HG03045 (cell line): Measurements from ENCODE around the gene ACAD9.
"Not testable (repeated sequence)": the region's sequence is repeated elsewhere in the genome, so short reads cannot be mapped to it uniquely, and the experiment has no call there.

Source experiments
- ATAC-seq: cut with Tn5 transposase; IDR thresholded peaks from one replicate; pipeline ENCODE4 v1.9.1; 2021; ENCODE audit warnings: mild to moderate bottlenecking, moderate library complexity; ENCODE audit not compliant: unreplicated experiment

The ACAD9 gene

DNA sequence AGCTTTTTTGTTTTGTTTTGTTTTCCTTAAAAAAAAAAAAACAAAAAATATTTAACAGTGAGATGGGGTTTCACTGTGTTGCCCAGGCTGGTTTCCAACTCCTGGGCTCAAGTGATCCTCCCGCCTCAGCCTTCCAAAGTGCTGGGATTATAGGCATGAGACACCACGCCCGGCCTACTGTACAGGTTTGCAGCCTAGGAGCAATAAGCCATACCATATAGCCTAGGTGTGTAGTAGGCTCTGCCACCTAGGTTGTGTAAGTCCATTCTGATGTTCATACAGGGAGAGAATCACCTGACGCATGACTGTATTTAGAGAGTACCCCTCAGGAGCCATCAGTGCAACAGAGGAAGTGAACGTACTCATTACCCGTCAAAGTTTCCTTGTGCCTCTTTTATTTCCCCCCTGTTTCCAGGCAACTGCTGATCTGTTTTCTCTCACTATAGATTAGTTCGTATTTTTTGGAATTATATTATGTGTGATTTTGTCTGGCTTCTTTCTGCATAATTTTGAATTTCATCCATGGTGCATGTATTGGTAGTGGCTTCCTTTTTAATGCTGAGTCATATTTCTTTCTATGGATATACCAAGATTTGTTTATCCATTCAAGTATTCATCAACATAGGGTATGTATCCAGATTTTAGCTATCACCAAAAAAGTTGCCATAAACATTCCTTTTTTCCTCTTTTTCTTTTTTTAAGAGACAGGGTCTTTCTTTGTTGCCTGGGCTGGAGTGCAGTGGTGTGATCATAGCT lies 9.9 kb downstream of the ACAD9 start:
- ATAC-seq = no peak

DNA sequence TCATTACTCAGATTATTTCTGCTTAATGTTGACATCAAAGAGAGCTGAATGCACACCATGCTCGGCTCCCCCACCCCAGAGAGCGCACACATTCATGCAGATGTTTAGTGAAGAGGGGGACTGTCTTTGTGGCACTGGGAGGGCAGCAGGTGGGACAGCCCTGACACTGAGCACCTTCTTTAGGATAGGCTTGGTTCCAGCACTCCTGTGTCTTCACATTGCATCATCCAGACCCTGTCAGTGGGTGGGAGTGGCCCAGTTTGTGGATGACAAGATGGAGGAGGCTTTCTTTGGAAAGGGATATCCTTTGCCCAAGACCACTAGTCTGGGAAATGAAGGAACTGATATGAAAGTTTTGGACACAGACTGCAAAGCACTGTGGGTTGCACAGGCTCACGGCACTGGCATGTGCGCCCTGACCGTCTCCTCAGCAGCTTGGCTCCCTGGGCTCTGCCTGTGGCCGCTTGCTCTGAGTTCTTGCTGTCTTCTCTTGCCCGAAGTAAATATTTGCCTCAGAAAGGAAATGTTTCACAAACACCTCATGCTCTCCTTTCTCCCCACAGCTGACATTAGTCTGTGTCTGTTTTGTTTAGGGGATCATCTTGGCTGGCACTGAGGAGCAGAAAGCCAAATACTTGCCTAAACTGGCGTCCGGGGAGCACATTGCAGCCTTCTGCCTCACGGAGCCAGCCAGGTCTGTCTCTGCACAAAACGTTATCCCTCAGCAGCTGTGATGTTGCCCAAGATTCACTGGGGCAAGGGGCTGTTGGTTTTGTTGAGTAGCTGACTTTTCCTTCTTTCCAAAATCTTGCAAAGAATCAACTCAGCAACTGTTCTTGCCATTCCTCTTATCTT lies 16.6 kb downstream of the ACAD9 start:
- no peak for ATAC-seq

DNA sequence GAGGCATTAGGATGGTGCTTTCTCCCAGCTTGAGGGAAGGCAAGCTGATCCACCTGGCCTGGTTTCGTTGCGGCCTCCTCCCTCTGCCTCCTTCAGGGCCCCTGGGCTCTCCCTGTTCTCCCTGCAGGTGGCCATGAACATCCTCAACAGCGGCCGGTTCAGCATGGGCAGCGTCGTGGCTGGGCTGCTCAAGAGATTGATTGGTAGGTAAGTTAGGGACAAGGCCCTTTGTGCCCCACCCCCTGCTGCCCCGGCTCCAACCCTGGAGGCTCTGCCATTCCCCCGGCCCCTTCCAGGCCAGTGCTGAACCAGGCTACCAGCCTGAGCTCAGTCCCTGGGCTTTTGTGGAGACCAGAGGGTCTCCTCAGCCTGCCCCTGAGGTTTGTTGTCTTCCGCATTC lies 23.0 kb downstream of the ACAD9 start:
- no peak for ATAC-seq

DNA sequence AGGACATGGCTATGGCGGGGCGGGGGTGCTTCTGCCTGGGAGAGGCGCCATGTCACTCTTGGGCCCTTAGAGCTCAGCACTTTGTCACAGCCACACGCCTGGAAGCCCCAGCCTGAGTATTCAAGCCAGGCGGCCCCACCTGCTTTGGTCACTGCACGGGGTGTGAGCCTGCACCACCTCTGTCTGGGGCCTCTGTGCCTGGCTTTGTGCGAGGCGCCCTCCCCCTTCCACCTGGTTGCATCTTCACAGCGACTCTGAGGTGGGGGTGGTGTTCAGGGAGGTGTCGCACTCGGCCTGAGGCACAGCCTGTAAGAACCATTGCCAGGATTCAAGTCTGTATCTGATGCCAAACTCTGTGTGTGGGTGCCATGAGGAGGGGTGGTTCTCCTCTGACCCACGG lies 24.1 kb downstream of the ACAD9 start:
- ATAC-seq = no peak

DNA sequence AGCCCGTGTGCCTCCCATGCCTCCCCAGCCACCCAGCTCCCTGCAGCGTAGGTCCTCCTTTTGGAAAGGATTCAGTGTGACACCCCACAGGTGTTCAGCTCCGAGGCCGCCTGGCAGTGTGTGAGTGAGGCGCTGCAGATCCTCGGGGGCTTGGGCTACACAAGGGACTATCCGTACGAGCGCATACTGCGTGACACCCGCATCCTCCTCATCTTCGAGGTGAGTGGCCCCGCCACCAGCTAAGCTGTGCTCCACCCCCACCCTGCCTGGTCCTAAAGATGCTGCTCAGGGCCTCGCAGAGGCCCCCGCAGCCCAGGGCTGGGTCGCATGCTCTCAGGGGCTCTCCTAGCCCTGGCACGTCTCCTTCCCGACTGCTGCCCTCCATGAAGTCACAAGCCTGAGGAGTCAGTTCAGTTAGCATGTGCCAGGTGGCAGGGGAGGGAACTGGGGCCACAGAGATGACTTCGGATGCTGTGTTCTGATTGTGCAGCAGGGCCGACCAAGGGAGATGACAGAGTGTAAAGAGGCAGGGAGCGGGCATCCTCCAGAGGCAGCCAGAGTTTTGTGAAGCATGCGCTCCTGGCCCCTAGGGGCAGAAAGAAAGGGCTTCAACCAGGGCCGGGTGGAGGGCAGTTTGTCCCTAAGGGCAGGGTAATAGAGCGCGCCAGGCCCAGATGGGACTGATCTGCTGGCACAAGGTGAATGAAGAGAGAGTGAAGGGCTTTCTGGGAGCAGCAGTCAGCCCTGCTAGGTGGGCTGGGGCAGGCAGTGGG lies 26.8 kb downstream of the ACAD9 start:
- ATAC-seq = no peak

DNA sequence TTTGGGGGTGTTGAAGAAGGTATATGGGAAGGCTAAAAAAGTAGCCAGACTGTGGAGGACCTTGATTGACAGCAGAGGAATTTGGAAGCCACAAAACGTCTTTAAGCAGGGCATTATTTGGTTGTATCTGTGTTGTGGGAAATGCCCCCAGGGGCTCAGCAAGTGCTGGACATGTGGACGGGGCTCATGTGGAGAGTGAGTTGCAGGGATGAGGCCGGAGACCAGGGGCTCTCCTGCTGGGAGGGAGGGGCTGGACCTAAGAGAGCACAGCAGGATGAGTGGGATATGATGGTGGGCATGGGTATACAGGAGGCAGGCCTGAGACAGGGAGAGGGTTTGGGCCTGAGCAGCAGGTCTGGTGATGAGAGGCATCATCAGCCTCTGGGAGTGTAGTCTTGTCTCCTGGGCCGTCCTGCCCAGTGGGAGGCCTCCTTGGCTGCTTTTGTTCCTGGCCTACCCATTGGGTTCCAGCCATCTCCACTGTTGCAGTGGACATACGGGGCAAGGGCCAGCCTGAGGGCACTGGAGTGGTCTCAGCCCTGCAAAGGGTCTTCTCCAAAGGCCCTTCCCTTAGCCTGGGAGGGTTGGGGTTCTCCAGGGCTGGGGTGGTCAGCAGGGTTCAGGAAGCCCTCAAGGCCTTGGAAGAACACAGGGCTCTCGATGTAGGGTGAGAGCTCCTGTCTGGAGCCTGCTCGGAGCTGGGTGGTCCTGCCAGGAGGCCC lies 27.5 kb downstream of the ACAD9 start:
- no peak for ATAC-seq

DNA sequence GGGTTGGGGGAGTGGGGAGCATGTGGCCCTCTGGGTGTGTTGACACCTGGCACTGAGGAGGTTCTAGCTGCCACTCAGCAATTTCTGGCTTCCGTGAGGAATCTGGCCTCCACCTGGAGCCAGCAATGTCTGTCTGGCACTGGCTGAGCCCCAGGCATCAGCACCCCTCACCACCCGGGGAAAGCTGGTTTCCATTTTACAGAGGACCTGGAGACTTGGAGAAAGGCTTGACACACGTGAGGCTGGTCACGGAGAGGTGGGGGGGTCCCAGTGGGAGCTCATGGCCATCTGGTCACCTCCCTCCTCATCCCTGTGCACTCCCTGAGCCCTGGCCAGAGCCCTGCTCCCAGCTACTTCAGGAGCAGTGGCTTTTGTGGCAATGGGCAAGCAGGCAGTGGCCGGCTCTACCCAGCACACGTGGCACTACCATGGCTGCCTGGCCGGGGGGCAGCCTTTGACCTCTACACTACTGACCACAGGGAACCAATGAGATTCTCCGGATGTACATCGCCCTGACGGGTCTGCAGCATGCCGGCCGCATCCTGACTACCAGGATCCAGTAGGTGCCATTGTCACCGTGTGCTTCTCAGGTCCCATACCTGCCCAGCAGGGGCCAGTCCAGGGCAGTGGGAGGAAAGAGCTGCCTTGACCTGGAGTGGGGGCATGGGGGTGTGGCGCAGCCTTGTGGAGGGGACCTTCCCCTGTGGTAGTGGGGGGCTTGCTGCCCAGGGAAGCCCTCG lies 28.5 kb downstream of the ACAD9 start:
- no peak for ATAC-seq

DNA sequence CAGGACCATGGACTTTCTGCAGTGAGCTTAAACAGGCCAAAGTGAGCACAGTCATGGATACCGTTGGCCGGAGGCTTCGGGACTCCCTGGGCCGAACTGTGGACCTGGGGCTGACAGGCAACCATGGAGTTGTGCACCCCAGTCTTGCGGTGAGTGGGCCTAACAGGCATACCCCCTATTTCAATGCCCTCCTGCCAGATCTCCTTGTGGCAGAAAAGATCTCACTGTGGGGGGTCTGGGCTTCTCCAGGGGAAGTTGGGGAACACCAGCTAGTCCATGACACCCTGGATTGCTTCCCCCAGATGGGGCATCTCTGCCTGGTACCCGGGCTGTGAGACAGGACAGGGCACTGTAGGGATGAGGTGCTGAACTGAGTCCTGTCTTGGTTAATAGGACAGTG lies 29.5 kb downstream of the ACAD9 start:
- no peak for ATAC-seq

DNA sequence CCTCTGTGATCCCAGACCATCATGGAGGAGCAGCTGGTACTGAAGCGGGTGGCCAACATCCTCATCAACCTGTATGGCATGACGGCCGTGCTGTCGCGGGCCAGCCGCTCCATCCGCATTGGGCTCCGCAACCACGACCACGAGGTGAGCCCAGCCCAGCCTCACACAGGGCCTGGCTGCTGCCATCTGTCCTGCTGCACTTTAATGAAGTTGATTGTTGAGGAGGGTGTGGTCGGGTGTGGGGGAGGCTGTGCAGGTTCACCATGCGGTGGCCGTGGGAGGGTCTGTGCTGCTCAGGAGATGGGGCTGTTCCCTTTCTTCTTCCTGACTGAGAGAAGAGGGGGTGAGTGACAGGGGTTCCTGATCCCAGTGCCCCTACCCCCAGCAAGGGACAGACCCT lies 30.6 kb downstream of the ACAD9 start:
- ATAC-seq = no peak

DNA sequence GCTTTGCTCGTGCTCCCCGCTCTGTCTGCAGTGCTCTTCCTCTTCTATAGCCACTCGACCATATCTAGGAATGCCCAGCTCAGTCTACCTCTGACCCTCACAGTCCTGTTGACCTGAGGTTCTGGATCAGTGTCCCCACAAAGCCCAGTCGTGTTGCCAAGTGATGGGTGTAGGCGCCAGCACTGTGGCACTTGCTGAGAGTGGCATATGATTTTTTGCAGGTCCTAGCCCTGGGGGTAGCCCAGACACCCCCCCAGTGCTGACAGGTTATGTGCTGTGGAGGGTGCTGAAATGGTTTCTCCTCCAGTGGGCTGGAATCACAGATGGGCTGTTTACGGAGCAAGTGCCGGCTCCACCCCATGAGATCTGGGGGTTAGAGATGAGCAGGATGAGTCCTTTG lies 32.5 kb downstream of the ACAD9 start:
- no peak for ATAC-seq

DNA sequence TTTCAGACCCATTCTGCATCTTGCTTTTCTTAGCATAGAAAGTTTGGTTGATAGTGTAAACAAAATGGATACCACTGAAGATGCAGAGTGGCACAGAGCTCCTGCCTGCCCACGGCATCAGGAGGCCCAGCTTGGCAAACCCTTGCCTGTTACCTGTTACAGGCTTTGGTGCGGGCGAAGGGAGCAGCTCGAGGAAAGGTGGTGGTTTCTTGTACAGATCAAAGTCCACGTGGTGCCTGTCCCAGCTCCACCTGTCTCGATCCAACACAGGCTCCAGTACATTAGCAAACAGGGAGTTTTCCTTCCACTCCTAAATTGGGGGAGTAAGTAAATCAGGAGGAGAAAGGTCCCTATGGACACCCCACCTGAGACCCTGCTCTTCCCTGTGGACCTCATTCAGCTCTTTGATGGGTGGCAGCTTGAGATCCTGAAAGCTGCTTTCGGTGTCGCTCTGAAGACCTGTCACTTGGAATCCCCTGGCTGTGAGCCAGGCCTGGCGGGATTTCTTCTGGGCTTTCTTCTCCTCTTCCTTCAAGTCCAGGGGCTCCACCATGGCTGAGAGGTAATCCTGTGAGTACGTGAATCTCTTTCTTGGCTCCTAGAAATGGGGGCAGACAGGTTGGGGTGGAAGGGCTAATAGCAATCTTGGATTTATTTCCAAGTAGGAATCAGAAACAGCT lies 35.7 kb downstream of the ACAD9 start:
- ATAC-seq = no peak

DNA sequence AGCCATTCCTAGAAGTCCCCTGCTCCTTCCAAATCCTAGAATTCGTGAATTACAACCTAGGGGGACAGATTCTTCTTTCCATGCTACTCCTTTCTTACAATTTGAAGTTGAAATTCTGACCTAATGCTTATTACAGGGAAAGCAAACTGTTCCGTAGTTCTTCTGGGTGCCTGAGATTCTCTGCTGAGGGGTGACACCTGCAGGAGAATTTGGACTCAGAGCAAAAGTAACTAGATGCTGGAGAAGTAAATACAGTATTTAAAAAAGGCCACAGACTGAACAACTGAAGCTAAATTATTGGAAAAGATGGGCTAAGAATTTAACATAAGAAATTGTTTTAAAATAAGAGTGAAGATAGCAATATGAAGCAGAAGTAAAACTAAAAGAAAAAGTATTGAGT lies 37.9 kb downstream of the ACAD9 start:
- ATAC-seq = no peak

DNA sequence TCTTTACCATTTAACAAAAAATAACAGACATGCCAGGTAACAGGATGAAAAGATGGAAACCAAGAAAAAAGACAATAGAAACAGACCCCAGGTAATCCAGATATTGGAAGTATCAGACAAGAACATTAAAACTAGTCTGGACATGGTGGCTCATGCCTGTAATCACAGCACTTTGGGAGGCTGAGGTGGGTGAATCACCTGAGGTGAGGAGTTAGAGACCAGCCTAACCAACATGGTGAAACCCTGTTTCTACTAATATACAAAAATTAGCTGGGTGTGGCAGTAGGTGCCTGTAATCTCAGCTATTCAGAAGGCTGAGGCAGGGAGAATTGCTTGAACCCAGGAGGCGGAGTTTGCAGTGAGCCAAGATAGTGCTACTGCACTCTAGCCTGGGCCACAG lies 40.6 kb downstream of the ACAD9 start:
- ATAC-seq = no peak

DNA sequence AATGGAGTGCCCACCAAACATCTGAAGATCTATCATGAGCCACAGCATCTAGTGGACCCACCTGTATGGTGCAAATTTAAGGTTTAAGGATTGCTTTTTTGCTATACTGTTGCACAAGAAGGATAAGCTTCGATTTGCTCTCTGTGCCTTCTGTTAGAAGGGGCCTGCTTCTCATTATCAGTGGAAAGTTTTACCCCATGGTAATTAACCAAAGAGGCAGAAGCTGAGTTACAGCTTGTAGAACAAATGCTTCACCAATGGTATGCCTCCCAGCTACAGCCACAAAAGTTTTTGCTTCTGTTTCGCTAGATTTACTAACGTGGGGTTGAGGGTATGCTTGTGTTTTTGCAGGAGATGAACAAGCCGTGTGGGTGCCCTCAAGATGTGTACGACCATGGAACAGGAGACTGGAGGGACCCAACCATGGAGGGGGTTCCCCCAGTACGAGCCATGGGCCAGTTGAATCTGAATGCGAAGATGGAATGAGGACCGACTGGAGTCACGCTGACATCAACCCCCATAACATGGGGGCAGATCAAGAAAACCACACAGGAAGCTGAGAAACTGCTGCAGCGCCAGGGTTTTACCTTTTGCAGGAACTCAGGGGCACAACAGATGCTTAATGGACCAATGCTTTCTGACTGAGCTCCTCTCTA lies 43.5 kb downstream of the ACAD9 start:
- ATAC-seq = no peak

DNA sequence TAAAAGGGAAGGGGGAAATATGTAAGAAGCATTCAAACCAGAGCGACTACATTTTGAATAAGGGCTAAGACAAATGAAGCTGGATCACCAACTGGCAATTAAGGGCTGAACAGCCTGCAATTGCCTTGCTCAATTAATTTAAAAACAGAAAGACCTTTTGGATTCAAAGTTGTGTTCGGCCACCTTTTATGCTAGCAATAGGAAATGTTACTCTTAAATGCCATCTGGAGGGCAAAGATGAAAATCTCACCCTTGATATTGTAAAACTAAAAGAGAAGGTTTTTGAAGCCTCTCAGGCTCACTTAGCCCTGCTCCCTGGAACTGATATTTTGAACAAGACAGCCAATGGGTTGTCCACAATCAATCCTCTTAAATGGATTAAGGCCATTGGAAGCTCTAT lies 44.2 kb downstream of the ACAD9 start:
- no peak for ATAC-seq

DNA sequence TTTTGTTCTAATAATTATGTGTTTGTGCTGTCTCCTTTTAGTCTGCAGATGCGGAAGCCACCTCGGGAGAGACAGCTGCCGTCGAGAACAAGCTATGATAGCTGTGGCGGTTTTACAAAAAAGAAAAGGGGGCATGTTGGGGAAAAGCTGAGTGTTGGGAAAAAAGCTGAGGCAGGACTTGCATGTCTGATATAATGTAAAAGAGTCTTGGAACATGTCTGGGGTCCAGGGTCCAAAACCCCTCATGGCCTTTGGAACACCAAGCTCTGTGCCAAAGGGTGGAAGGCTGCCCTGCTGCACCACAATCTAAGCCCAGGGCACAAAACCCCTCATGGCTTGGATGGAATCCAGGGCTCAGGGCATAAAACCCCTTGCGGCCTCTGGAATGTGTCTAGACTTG lies 44.6 kb downstream of the ACAD9 start:
- ATAC-seq = not testable (repeated sequence)

DNA sequence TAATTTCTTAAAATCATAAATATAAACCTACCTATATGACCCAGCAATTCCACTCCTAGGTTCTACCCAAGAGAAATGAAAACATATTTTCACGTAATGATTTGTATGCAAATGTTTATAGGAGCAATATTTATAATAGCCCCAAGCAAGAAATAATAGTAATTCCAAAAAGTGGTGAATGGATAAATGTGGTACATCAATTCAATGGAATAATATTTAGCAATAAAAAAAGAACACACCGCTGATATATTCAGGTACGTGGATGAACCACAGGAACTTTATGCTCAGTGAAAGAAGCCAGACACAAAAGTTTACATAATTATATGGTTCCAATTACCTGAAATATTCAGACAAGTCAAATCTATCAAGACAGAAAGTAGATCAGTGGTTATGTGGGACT lies 49.9 kb downstream of the ACAD9 start:
- ATAC-seq = no peak

DNA sequence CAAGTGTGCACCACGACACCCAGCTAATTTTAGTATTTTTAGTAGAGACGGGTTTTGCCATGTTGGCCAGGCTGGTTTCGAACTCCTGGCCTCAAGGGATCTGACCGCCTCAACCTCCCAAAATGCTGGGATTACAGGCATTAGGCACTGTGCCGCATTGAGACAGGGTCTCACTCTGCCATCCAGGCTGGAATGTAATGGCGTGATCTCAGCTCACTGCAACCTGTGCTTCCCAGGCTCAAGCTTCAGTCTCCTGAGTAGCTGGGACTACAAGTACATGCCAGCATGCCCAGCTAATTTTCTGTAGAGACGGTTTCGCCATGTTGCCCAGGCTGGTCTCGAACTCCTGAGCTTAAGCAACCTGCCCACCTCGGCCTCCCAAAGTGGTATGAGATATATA lies 51.6 kb downstream of the ACAD9 start:
- ATAC-seq = no peak

DNA sequence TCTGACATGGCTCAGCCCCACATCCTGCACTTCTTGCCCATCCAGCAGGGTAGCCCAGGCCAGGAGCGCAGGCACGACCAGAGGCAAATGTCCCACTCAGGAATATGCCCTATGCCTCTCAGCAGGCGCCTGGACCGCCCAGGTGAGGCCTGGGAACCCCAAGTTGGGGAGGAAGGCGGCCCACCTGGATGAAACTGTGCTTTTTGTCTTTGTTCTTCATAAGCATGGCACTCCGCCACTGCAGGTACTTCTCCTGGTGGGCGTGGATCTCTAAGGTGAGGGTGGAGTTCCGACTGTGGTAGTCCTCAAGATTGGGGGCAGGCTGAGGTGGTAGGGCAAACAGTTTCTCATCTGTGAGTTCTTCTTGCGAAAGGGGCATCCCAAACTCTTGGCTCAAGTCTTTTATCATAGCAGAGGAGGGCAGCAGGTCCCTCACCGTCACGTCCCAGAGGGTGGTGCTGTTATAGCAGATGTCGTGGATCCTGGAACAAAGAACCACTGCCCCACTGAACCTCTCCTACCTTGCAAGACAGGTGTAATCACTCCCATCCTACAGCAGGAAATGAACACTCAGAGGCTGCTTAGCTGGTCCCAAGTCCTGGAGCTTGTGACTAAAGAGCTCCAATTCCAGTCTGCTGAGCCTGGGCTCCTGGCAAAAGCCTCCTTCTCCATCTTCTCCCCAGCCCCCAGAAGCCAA lies 53.2 kb downstream of the ACAD9 start:
- ATAC-seq = no peak
